GM18909 (cell line): ENCODE results near the gene ZNF423.

Experiments
- ATAC-seq: cut with Tn5 transposase; IDR thresholded peaks from one replicate; pipeline ENCODE4 v1.9.1; 2021; ENCODE audit warnings: mild to moderate bottlenecking; ENCODE audit not compliant: unreplicated experiment, poor library complexity

ZNF423 gene

DNA sequence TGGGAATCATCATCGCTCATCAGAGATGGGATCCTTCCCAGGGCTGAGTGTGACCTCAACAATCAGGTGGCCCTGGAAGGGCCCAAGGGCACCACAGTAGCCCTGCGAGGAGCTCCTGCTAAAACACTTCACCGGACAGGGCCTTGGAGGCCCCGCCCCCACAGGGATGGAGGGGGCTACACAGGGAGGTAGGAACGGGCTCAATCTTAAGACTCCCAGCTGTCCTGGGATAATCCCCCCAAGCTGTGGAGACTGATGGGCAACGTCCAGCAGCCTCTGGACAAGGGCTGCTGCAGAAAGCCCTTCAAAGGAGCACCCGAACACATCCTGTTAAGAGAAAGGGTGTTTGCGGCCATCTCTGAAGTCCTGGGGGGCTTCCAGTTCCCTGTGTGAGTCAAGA lies 60.4 kb downstream of the ZNF423 start:
- no peak for ATAC-seq

DNA sequence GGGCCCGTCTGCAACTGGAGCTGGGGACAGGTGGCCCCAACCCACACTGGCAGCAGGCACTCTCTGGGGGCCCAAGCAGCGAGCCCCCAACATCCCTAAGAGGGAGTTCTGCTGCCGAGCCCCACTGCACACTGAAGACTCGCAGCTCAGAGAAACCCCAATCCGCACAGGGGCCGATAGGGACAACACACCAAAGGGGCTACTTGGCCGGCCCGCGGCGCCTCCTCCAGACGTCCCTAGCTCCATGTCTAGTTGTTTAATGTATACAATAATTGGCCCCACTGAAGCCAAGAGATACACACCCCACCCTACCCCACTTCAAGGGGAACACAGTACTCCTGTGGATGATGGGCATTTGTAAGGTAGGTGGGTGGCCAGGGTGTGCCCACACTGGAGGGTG lies 62.7 kb downstream of the ZNF423 start:
- ATAC-seq = no peak

DNA sequence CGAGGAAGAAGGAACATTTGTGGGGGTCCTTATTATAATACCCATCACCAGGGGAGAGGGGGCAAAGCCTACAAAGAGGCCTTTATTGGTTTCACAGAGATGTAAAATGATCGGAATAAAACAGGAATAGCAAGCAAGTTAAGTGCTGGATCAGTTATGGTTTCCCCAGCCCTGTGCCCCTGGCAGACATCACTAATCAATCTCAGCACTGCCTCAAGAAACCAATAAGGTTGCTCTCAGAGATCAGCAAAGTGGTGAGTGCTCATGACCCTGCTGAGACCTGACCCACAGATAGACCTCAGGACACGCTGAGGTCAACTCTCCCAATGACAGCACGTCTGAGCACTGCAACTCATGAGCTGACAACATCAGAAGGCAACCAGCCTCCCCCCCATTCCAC lies 66.3 kb downstream of the ZNF423 start:
- no peak for ATAC-seq

DNA sequence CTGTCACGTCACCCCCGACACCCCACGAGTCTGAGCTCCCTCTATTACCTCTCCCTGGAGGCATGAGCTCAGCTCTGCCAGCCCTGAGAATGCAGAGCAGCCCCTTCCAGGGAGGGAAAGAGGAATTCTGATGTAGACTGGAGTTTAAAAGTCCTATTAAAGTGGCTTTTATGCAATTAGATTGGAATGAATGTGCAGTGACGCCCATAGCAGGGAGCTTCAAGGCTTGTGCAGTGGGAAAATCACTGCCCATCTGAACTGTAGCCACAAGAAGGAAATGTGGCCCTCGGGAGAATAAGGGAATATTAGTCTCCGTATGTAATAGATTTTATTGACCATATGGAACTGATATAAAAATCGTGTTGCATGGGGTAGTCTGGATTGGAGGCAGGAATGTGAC lies 66.9 kb downstream of the ZNF423 start:
- no peak for ATAC-seq

DNA sequence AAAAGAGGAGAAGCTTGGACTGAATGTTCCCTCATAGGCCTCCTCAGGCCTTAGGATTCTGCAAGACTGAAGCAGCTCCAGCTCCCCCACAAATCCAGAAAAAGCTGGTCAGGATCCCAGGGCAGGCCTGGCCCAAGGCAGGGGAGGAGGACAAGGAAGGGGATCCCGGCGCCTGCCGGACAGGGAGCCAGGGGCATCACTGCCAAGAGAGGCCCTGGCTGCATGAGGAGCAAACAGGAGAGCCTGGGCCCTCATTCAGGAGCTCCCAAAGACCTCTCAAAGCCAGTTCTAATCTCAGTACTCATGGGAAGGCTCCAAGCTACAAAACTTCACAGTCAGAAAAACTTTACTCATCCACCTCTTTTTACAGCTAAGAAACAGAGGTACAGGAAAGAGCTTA lies 67.3 kb downstream of the ZNF423 start:
- ATAC-seq = no peak

DNA sequence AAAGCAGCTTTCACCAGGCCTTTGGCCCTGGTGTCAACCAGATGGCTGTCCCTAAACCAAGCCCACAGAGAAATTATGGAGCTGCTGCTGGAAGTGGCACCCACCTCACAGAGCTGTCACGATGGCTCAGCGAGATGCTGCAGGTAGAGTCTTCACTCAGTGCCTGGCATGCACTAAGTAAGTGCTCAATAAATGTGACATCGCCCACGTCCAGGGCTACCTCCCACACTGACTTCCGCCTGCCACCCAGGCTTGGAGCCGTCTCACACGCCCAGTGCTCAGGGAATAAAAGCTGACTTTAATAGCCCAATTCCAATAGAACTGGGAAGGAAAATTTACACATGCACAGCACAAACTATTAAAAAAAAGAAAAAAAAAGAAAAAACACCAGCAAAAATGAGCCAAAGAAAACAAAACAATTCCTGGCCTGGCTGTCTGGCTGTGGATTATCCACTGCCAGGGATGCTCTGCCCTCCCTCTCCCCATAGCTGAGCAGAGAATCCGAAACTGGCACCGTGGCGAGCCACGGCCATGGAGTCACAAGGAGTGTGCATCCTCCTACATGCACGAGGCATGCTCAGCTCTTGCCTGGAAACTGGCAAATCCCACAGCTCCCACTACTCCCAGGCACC lies 68.9 kb downstream of the ZNF423 start:
- no peak for ATAC-seq

DNA sequence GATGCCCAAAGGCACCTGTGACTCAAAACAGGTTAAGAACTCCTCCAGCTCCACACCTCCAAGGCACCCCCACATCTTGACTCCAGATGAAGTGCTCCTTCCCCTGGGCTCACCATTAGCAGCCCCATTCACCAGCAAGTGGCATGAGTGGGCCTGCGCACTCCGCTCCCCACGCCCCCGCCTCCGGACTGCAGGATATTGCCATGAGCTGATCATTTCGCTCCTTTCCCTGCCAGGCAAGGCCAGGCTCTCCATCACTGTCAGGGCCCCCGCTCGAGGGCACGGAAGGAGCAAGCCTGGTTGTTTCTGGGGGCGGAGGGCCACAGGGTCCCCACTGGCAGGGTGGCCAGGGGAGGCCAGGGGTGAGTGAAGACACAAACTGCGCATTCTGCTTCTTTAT lies 69.9 kb downstream of the ZNF423 start:
- no peak for ATAC-seq

DNA sequence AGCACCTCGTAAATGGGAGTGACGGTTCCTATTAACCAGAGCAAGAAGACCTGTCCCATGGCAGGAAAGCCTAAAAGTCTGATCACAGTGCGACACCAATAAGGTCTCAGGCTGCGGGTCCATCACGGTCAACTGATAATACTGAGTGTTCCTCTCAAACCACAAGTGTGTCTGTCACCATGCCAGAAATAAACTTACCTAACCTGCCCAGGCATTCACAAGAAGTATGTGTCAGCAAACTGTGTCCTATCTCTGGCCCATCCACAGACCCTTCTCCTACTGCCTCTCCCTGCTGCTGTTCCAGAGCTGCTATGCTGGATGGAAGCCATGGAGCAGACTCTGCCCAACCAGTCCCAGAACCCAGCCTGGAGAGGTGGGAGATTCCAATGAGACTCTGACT lies 73.5 kb downstream of the ZNF423 start:
- ATAC-seq = no peak

DNA sequence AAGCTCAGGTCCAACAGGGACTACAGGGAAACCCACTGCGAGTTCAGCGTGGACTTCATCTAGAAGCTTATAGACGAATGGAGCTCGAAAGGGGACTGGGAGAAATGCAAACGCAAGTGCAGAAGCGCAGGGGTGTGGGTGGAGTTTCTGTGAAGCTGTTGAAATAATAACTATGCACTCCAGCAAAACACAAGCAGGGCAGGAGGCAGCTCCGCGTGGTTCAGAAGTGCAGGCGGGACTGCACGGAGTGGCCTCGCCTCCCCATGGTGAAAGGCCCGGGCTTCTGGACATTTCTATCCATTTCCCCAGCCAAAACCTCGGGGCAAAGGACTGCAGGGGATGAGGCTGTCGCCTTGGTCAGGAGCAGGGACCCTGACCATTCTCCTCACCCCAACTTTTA lies 74.5 kb downstream of the ZNF423 start:
- no peak for ATAC-seq

DNA sequence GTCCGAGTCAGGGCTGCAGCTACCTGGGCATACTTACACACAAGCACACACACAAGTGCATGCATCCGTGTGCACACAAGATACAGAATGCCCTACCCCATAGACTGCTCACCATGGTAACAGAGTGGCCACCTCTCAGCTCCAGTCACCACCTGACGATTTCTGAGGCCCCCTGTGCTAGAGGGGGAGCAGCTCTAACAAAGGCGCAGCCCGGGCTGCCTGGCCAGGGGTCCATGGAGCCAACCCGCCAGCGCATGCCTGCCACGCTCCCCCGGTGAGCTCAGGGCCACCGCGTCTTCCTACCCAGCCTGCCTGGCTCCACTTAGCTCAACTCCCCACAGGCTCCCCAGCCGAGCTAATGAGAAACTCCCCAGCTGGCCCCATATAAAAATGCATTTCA lies 75.5 kb downstream of the ZNF423 start:
- no peak for ATAC-seq

DNA sequence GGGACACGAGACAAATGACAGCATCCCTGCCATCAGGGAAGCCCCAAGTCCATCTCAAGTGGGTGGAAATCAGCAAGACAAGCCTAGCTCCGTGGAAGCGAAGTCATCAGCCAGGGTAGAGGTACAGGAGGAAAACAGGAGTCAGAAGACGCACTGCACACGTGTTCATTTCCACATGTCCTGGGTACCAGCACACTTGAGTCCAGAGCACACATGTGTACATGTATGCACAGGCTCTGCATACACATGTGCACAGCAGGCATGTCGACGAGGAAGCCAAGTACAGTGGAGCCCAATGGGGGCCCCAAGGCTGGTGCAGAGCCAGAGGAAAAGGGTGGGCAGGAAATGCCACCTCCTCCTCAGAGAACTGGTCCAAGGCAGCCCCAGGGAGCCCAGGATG lies 75.9 kb downstream of the ZNF423 start:
- ATAC-seq = no peak

DNA sequence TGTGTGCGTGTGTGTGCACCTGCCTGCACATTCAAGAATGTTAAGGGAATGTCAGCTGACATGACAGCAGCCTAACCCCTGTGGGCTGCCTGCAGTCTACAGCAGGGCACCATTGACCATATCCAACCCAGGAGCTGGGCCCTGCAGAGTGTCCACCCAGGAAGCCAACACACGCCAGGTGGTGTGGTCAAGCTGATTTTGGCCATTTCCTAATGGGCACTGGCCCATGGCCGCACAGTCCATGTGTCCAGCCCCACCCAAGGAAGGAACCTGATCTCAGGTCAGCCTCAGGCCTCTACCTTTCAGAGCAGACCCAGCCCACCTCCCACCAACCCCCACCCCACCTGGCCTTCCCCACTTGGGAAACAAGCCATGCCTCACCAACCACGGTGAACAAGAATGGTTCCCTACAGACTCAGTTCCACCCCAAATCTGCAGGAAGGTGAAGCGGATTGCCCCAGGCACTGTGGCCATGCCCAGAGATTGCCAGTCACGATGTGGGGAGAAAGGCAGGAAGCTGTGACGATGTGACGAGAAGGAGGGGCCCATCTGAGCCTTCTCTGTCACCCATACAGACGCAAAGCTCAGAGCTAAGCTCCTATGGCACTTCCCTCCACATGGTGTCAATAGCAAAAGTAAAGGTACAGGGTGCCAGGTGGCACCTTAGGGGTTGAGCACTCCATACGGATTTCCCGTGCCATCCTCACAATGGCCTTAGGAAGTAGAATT lies 77.5 kb downstream of the ZNF423 start:
- no peak for ATAC-seq

DNA sequence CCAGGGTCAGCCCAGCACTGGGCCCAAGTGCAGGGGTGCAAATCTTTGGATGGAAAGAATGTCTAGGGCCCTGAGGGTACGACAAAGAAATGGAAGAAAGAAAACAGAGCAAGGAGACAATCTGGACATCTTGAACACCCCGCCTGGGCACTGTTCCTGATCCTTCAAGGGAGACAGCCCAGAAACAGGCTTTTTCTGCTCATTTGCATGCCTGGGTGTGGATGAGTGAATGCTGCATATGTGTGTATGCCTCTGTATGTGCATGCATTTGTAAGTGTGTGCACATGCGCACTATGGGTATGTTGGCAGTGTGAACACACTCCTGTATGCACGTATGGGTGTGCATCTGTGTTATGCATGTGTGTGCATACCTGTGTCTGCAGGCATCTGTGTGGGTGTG lies 79.2 kb downstream of the ZNF423 start:
- no peak for ATAC-seq

DNA sequence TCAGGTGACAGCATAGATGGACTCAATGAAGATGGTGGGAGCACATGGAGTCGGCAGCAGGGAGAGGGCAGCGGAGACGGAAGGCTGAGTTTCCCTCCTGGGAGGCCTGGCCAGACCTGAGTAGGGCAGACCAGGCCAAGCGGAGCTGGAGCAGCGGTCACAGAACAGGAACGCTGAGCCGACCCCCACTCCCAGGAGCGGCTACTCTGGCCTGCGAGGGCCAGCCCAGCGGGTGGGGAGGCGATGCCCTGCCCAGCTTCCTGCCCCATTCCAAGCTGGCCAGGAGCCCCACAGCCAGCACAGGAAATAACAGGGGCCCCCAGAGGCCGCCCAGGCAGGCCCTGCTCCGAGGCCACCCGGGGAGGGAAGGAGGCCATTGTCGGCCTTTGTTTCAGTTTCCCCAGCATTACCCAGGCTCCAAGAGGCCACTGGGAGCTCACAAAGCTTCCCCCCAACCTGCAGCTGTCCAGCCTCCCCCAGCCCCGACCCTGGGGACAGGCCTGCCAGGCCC lies 79.8 kb downstream of the ZNF423 start:
- ATAC-seq = no peak

DNA sequence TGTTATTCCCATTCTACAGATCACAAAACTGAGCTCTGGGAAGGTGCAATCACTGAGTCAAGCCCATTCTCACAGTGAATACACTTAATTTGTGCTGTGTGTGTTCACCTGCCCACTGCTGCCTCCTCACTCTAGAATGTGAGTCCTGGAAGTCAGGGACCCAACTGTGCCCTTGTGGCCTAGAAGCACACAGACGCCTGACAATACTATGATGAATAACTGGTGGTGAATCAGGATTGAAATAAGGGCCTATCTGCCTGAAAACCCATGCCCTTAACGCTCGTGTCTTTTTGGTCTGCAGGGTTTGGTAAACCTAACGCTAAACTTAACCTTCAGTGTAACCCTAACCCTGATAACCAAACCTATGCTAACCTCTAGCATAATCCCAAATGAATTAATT lies 80.3 kb downstream of the ZNF423 start:
- no peak for ATAC-seq

DNA sequence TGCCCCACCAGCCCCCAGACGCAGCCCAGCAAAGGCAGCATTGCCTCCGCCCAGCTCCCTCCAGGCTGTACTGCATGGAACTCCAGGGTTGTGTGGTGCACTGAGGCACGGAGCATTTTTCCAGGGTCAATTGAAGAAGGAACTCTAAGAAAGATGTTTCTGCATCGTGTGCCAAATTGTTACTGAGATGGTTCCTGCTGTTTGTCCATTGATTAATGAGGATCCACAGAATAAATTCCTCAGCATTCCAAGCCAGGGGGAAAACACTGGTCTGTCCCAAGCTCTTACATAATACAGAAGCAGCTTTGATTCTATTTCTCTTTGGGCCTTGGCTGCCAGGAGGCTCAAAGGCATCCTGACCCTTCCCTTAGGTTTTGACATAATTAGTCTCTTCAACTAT lies 80.9 kb downstream of the ZNF423 start:
- no peak for ATAC-seq

DNA sequence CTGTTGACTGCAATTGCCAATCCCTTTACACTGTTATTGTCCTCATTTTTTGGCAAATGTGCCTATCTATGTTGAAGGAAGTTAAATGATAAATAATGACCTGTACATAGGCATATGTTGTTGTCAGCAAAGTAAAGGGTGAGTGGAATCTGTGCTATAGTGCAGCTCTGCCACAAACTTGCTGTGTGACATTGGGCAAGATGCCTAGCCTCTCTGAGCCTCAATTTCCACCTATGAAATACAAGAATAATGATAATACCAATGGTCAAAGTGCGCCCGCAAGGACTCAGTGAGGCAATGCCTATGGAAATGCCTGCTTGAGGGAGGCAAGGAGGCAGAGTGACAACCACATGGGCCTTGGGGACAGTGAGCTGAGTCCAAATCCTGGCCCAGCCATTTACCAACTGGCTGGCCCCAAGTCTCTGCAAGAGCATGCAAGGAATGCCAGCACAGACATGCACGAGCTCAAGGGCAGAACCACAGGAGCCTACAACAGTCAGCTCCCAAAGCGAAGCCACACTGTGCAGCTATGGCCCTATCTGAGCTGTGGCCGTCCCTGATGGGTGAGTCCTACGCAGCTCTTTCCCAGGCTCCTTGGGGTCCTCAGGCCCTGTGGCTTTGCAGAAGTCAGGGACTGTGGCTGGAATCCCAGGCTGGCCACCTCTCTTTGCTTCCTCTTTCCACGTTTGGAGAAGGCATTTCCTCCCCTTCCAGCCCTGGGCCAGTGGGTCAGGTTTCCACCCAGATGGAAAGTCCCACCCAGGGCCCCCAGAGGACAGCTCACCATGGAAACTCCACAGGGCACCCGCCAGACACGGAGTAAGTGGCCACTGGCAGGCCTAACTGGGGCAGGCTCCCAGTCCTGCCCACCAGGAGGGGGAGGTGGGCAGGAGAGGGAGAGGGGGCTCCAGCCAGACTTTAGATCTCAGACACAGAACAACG lies 82.1 kb downstream of the ZNF423 start:
- ATAC-seq = no peak

DNA sequence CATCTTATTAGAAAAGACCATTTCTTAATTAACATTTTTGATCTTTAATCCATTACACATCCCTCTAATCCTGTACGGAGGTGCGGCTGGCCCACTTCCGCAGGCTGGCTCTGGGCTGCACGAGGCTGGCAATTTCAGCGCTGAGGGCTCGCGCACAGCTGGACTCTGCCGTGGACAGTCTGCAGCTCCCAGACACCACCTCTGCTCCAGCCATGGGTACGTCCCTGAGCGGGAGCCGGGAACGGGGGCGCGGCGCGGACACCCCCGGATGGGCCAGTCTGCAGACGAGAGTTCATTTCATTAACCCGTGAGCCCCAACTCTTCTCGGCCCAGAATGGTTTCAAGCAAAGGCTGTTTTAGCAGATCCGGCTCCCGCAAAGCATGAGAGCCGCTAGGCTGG lies 87.9 kb downstream of the ZNF423 start:
- no peak for ATAC-seq

DNA sequence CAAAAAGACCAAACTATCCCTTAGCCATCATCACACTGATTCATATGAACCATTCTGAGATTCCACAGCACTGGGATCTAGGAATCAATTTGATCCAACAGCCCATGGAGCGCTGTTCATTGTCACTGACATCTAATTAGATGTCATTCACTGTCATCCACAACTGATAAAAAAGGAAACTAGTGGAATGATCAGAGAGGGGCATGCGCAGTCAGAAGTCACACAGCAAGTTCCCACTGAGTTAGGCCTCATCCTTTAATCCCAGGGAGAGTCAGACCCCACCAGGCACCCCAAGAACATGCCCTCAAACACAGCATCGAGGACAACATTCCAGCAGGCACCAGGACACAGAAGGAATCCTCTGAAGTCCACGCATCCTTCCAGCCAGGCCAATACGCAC lies 88.5 kb downstream of the ZNF423 start:
- no peak for ATAC-seq

DNA sequence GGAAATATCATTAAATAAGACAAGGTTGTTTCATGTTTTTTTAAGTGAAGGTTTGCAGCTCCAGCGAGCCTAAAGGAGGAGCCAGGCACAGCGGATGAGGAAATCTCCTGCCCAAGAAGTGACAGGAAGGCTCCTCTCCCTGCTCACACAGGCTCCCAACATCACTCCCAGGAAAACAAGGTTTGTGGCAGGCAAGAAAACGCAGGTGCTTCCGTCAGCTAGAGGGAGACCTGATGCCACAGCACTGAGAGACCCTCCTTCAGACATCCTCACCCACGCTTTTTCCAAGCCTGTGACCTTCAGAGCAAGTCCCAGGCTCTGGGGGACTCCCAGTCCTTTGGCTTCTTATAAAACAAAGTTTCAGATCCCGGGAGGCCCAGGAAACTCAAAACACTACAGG lies 89.7 kb downstream of the ZNF423 start:
- ATAC-seq = no peak

DNA sequence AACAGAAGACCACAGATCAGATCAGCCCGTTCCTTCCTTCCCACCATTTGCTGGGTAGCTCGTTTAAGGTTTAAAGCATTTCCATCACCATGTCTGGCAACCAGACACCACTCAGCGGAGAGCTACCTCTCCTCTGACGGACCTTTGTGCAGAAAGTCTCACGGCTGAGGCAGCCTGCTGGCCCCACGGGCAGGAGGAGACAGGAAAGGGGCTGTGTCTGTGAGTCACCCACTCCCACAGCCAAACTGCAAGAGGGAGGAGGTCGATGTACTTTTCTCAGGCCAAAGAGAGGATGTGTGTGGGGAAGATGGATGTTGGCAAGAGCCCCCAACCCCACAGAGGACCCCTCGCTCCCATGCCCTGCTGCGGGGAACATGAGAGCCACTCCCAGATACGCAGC lies 92.1 kb downstream of the ZNF423 start:
- ATAC-seq = no peak
